Hippocampal formation (tissue), 2 donors: Measurements from ENCODE around the gene ZBTB7A.

Experiments
- DNase-seq, 2 donors: peaks; one replicate each; lab custom pipeline; 2025; lab: John Stamatoyannopoulos, UW

ZBTB7A gene

GRCh38 chr19:4066682-4067395 is at the start of gene ZBTB7A:
Gene ZBTB7A (minus strand): TSS chr19:4066899. CDS start chr19:4055232, 11,667 bp downstream.
- peak; percentile 37 to 71 for DNase-seq

- no peak for DNase-seq
Measured at GRCh38 chr19:4115818-4116385, 49.2 kb upstream of the ZBTB7A start.

GRCh38 chr19:4115050-4115817 is 48.5 kb upstream of the ZBTB7A start:
- peak in 1 of 2 donors; percentile 14 for DNase-seq

- no peak for DNase-seq
Measured at GRCh38 chr19:4114181-4114580, 47.5 kb upstream of the ZBTB7A start.

- DNase-seq, result no peak
Measured at GRCh38 chr19:4113398-4114088, 46.8 kb upstream of the ZBTB7A start.

GRCh38 chr19:4112367-4112766 is 45.7 kb upstream of the ZBTB7A start:
- no peak for DNase-seq

GRCh38 chr19:4109626-4109945 is 42.9 kb upstream of the ZBTB7A start:
- no peak for DNase-seq

- DNase-seq, result no peak
Measured at GRCh38 chr19:4108767-4109625, 42.3 kb upstream of the ZBTB7A start.

- DNase-seq, result no peak
Measured at GRCh38 chr19:4103080-4103433, 36.4 kb upstream of the ZBTB7A start.

GRCh38 chr19:4102339-4103079 is 35.8 kb upstream of the ZBTB7A start:
- no peak for DNase-seq

GRCh38 chr19:4101496-4101770 is 34.7 kb upstream of the ZBTB7A start:
- DNase-seq, result no peak

- no peak for DNase-seq
Measured at GRCh38 chr19:4100647-4101495, 34.2 kb upstream of the ZBTB7A start.

- DNase-seq, result no peak
Measured at GRCh38 chr19:4099041-4099764, 32.5 kb upstream of the ZBTB7A start.

GRCh38 chr19:4098493-4098892 is 31.8 kb upstream of the ZBTB7A start:
- DNase-seq, result peak in 1 of 2 donors; percentile 28

- no peak for DNase-seq
Measured at GRCh38 chr19:4097501-4097900, 30.8 kb upstream of the ZBTB7A start.

- DNase-seq, result no peak
Measured at GRCh38 chr19:4096049-4096892, 29.6 kb upstream of the ZBTB7A start.

- no peak for DNase-seq
Measured at GRCh38 chr19:4095488-4095844, 28.8 kb upstream of the ZBTB7A start.

GRCh38 chr19:4094761-4095487 is 28.2 kb upstream of the ZBTB7A start:
- DNase-seq, result no peak
